NCI-H2029 (cell line): ENCODE data around the gene SLC44A2.
A peak's percentile ranks its signal among the peaks of the same experiment; 100 is the strongest.
"Not testable (repeated sequence)": the region's sequence is repeated elsewhere in the genome, so short reads cannot be mapped to it uniquely, and the experiment has no call there.

Experiments used
- DNase-seq: peaks from one replicate; lab custom pipeline; 2025; lab: John Stamatoyannopoulos, UW

SLC44A2 gene

GRCh38 chr19:10651851-10652250 lies 26.5 kb downstream of the SLC44A2 start:
- no peak for DNase-seq

- DNase-seq, result no peak
Observed at GRCh38 chr19:10653482-10653731, 28.1 kb downstream of the SLC44A2 start.

GRCh38 chr19:10653732-10654609 lies 28.6 kb downstream of the SLC44A2 start, which contains the start of gene ILF3:
TSS of gene ILF3 (plus strand) at chr19:10654346. CDS start at chr19:10670606, 16,260 bp downstream.
- peak; percentile 100 for DNase-seq

- DNase-seq, result peak; percentile 65
Observed at GRCh38 chr19:10654610-10655456, 29.5 kb downstream of the SLC44A2 start.

GRCh38 chr19:10655457-10656312 lies 30.3 kb downstream of the SLC44A2 start:
- no peak for DNase-seq

GRCh38 chr19:10660346-10660745 lies 35.0 kb downstream of the SLC44A2 start:
- DNase-seq, result no peak

GRCh38 chr19:10661946-10662345 lies 36.6 kb downstream of the SLC44A2 start:
- DNase-seq, result no peak

- DNase-seq, result no peak
Observed at GRCh38 chr19:10662384-10663251, 37.3 kb downstream of the SLC44A2 start.

GRCh38 chr19:10663252-10663563 lies 37.9 kb downstream of the SLC44A2 start:
- not testable (repeated sequence) for DNase-seq

- DNase-seq, result no peak
Observed at GRCh38 chr19:10667867-10668266, 42.5 kb downstream of the SLC44A2 start.

GRCh38 chr19:10669246-10669645 lies 43.9 kb downstream of the SLC44A2 start:
- no peak for DNase-seq

- DNase-seq, result no peak
Observed at GRCh38 chr19:10670182-10670581, 44.8 kb downstream of the SLC44A2 start.

- DNase-seq, result no peak
Observed at GRCh38 chr19:10670876-10671804, 45.8 kb downstream of the SLC44A2 start.

- DNase-seq, result not testable (repeated sequence)
Observed at GRCh38 chr19:10671922-10672321, 46.6 kb downstream of the SLC44A2 start.

GRCh38 chr19:10675214-10675613 lies 49.9 kb downstream of the SLC44A2 start:
- not testable (repeated sequence) for DNase-seq

GRCh38 chr19:10677751-10678150 lies 52.4 kb downstream of the SLC44A2 start:
- no peak for DNase-seq

GRCh38 chr19:10678813-10679212 lies 53.5 kb downstream of the SLC44A2 start:
- peak; percentile 32 for DNase-seq

- no peak for DNase-seq
Observed at GRCh38 chr19:10679743-10680142, 54.4 kb downstream of the SLC44A2 start.

GRCh38 chr19:10680545-10681135 lies 55.3 kb downstream of the SLC44A2 start:
- no peak for DNase-seq

- DNase-seq, result no peak
Observed at GRCh38 chr19:10681658-10682057, 56.3 kb downstream of the SLC44A2 start.
